Heart right ventricle (tissue), 16 donors: Measurements from ENCODE around the gene EFNB1. TPM values are rescaled to one million over a fixed set of nuclear protein-coding genes. Genes with fewer than 3 reads are reported as not detected.

Experiments used
- ATAC-seq, 8 donors: fragments of 200-7000 bp; cut with Tn5 transposase; one replicate each; pipeline ENCODE4 v1.9.1; 2020; ENCODE audit warnings: mild to moderate bottlenecking in 8 of 8, moderate library complexity in 8 of 8, moderate number of reproducible peaks in 1 of 8
- DNase-seq, 2 donors: peaks; one replicate each; pipeline ENCODE4 v3.0.0-alpha.2; 2020
- H3K27ac ChIP-seq, 10 donors: fragments of 200-600 bp; sonication (generic) in 2 of 10; one replicate each; pipeline versions ENCODE4 v1.5.0 to v1.8.0; 2020 to 2022; ENCODE audit warnings: mild to moderate bottlenecking in 3 of 10
- H3K27me3 ChIP-seq, 7 donors: fragments of 200-600 bp; one replicate each; pipeline ENCODE4 v1.8.0; 2021 to 2022; ENCODE audit warnings: mild to moderate bottlenecking in 2 of 7
- H3K36me3 ChIP-seq, 9 donors: fragments of 200-600 bp; sonication (generic) in 1 of 9; one replicate each; pipeline versions ENCODE4 v1.5.0 to v1.8.0; 2020 to 2022; ENCODE audit warnings: mild to moderate bottlenecking in 2 of 9
- H3K4me1 ChIP-seq, 9 donors: fragments of 200-600 bp; sonication (generic) in 1 of 9; one replicate each; pipeline versions ENCODE4 v1.5.0 to v1.8.0; 2020 to 2022; ENCODE audit warnings: mild to moderate bottlenecking in 4 of 9
- H3K4me3 ChIP-seq, 10 donors: fragments of 200-600 bp; sonication (generic) in 2 of 10; one replicate each; pipeline versions ENCODE4 v1.5.0 to v1.8.0; 2020 to 2022; ENCODE audit warnings: mild to moderate bottlenecking in 7 of 10, moderate library complexity in 2 of 10
- H3K9me3 ChIP-seq, 11 donors: fragments of 200-600 bp in 10 of 11; sonication (generic) in 2 of 11; one replicate each; pipeline versions ENCODE4 v1.5.0 to v1.8.0; 2013 to 2022; ENCODE audit warnings: mild to moderate bottlenecking in 2 of 11, control low read depth in 1 of 11, moderate library complexity in 1 of 11
- WGBS, 2 donors: extraction: QIAGEN DNeasy Blood & Tissue Kit; methylation state at CpG; one replicate each; pipeline ENCODE4 v1.1.7; 2013; ENCODE audit warnings: inconsistent platforms in 1 of 2; 5-methylcytosine and 5-hydroxymethylcytosine counted together
- intact Hi-C, 10 donors: fragments of 100-400 bp; cut with DNase I; formaldehyde crosslinking; loops; one replicate each; pipeline versions ENCODE4 v1.11.1 to v1.14.2; 2022
- polyA plus RNA-seq, 2 donors: library from polyadenylated mRNA; stranded (reverse); fragments of 200-250 nt; gene quantifications; one replicate each; pipeline ENCODE4 v1.2.3, GENCODE V29; 2013
- total RNA-seq, 10 donors: library from RNA; stranded (reverse); fragmentation: NEBNext Ultra II Directional in 3 of 10; extraction: Animal tissue kit (Norgen Biotek cat#: 25700) in 3 of 10; gene quantifications; one replicate each; pipeline versions ENCODE4 v1.2.1 to v1.2.4, GENCODE V29; 2021 to 2023
- TF ChIP-seq, protein P1 (sequence below), 9 donors: fragments of 200-600 bp; sonication (generic) in 2 of 9; IDR thresholded peaks; one replicate each; pipeline versions ENCODE4 v1.5.0 to v1.8.0; 2021 to 2022; ENCODE audit warnings: antibody characterized with exemption in 9 of 9, mild to moderate bottlenecking in 5 of 9, moderate library complexity in 1 of 9
- donor health status: Arrhythmogenic right ventricular cardiomyopathy.
- donor health status: ischemic (EF 13 %, LVEDD 7.1; RV severe dilation, severe dysfunction).
- donor health status: healthy with polysubstance abuse.
- donor health status: DM: no; HTN: yes; CAD: no.
- donor health status: DM: no; HTN: no; CAD: no.
- donor health status: ischemic (EF 25% LVEDD 6.9; RV normal size, moderate dysfunction).
- donor health status: ischemic (EF 25% LVEDD 5.7; RV mildly dilated, moderate dysfunction).
- donor health status: healthy.
- donor health status: DM: yes; HTN: yes; CAD: no.
- donor health status: Ischemic cardiomyopathy.
- donor health status: ischemic (EF 35%, LVEDD 5.7; RV mildly dilated, moderate dysfunction).
- donor health status: nonischemic (EF 11% LVEDD 7.7; RV severe dilation, severe dysfunction).
- donor health status: DM: yes; HTN: yes; CAD: no.
- donor health status: PGD.
- donor health status: ischemic (EF 29% LVEDD 5.4; RV normal size, mild dysfunction).
- donor health status: nonischemic (EF 23%, LVEDD 6.1; RV moderate dilation, normal function).

Gene EFNB1
- total and polyA plus RNA-seq, 12 donors, result 10.8 to 45.1 (median 19.2) TPM

- no peaks in the 10 kb centered on the region for H3K36me3 ChIP-seq
- intact Hi-C loops, result no loop called here
- H3K4me3 ChIP-seq, result no peak overlapping the region
- DNase-seq, result no peak
- no peaks in the 10 kb centered on the region for H3K9me3 ChIP-seq
- peaks cover 0 to 7% (median 0%) of the 10 kb centered on the region in 7 donors for H3K27me3 ChIP-seq
- H3K4me1 ChIP-seq, result peaks cover 0 to 2% (median 0%) of the 10 kb centered on the region in 9 donors
- ATAC-seq, result no peak
- TF ChIP-seq, protein P1, sequence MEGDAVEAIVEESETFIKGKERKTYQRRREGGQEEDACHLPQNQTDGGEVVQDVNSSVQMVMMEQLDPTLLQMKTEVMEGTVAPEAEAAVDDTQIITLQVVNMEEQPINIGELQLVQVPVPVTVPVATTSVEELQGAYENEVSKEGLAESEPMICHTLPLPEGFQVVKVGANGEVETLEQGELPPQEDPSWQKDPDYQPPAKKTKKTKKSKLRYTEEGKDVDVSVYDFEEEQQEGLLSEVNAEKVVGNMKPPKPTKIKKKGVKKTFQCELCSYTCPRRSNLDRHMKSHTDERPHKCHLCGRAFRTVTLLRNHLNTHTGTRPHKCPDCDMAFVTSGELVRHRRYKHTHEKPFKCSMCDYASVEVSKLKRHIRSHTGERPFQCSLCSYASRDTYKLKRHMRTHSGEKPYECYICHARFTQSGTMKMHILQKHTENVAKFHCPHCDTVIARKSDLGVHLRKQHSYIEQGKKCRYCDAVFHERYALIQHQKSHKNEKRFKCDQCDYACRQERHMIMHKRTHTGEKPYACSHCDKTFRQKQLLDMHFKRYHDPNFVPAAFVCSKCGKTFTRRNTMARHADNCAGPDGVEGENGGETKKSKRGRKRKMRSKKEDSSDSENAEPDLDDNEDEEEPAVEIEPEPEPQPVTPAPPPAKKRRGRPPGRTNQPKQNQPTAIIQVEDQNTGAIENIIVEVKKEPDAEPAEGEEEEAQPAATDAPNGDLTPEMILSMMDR (IDR thresholded peaks at IDR 0.05), result no peak
- no peak overlapping the region for H3K27ac ChIP-seq
- WGBS, 2 donors, result 85 to 86% methylated on average over 3 of the region's 3 CpGs
Measured at GRCh38 chrX:68852046-68852445, 23.2 kb downstream of the EFNB1 start.

DNA sequence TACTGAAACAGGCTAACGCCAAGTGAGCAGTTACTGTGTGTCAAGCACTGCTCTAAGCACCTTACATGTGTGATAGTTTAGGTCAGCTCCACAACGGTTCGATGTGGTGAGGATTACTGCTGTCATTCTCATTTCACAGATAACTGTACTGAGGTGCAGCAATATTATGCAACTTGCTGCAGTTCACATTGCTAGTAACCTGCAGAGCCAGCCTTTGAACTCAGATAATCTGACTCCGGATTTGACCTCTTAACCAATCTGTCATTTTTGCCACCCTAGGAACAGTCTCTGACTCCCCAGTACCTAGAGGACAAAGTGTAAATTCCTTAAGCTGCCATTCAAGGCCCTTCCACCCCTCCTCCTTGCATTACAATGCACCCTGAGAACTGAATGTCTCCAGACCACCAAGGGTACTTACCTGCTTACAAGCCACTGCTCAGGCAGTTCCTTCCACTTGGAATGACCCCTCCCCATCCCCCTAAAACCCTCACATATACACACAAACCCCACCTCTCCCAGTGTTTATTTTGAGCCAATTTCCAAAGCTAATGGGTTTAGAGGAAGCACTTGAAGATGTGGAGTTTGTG, 24.9 kb downstream of the EFNB1 start:
- WGBS, 2 donors, result 77% methylated on average over 4 of the region's 4 CpGs
- intact Hi-C loops, result no loop called here

DNA sequence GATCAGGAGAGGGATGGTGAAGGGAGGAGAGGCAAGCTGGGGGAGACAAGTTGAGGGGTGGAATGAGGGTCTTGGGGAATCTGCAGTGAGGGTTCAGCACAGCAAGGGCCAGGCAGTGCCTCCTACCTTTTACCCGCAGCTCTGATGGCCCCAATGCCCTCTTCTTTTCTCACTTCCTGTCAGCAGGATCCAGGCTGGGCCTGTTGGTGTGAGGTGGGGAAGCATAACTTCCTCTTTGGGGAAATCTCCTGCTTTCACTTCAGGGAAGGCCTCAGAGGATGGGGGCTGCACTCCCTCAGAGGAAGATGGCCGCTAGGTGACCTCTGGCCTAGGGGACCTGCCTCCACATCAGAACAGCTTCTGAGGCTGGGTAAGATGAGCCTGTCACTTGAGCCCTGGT, 36.5 kb downstream of the EFNB1 start:
- ATAC-seq, result no peak
- TF ChIP-seq, protein P1 (IDR thresholded peaks at IDR 0.05), result no peak
- Histone ChIP-seq H3K9me3 (no peaks in the 10 kb centered on the region), H3K4me3 (no peak overlapping the region), H3K4me1 (peaks cover 0 to 11% (median 0%) of the 10 kb centered on the region in 9 donors), H3K36me3 (no peaks in the 10 kb centered on the region), H3K27me3 (peaks cover 0 to 8% (median 0%) of the 10 kb centered on the region in 7 donors), H3K27ac (no peak overlapping the region)
- intact Hi-C loops, result no loop called here
- WGBS, 2 donors, result 88 to 93% methylated on average over 2 of the region's 2 CpGs
- no peak for DNase-seq

More for the DNA sequence above, 24.9 kb downstream of the EFNB1 start:
- DNase-seq (no peak), ATAC-seq (no peak)
- no peak overlapping the region for H3K4me3 ChIP-seq
- no peaks in the 10 kb centered on the region for H3K9me3 ChIP-seq
- H3K36me3 ChIP-seq, result no peaks in the 10 kb centered on the region
- no peak overlapping the region for H3K27ac ChIP-seq
- no peaks in the 10 kb centered on the region for H3K4me1 ChIP-seq
- TF ChIP-seq, protein P1 (IDR thresholded peaks at IDR 0.05), result no peak
- peaks cover 0 to 7% (median 0%) of the 10 kb centered on the region in 7 donors for H3K27me3 ChIP-seq

DNA sequence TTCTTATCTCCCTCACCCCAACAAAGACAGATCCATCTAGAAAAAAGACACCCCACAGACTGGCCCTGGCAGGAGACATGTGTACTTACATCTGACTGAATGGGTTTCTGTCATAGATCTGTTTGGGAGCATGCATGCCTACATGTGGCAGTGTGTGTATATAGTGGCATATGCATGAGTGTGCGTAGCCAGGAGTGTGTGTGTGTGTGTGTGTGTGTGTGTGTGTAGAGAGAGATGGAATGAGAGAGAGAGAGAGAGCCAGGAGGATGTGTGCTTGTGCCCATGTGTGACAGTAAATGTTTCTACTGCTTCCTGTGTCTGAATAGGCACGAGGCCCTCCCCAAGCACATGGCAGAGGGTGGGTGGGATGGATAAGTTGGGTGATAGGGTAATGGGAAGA, 37.1 kb downstream of the EFNB1 start:
- H3K27me3 ChIP-seq, result peaks cover 0 to 10% (median 0%) of the 10 kb centered on the region in 7 donors
- 88 to 92% methylated on average over 2 of the region's 2 CpGs for WGBS, 2 donors
- peaks cover 0 to 11% (median 0%) of the 10 kb centered on the region in 9 donors for H3K4me1 ChIP-seq
- DNase-seq (no peak), ATAC-seq (no peak)
- TF ChIP-seq, protein P1 (IDR thresholded peaks at IDR 0.05), result no peak
- H3K4me3 ChIP-seq, result no peak overlapping the region
- H3K27ac ChIP-seq, result no peak overlapping the region
- intact Hi-C loops, result no loop called here
- H3K9me3 ChIP-seq, result no peaks in the 10 kb centered on the region
- no peaks in the 10 kb centered on the region for H3K36me3 ChIP-seq
